Measurements from ENCODE around the gene TSPAN18.

GRCh38 chr11:44692460-44692859 lies 34.3 kb upstream of the TSPAN18 start:
- TF ChIP-seq CTCF (IDR thresholded peaks at IDR 0.05; ENCODE audit: low read depth, low read length) (no peak), EZH2phosphoT487 (IDR thresholded peaks at IDR 0.05; ENCODE audit: low read depth) (no peak)

Measured in OCI-LY3 (cell line).